NB4 (cell line): Measurements from ENCODE around the gene EIF4G3.

Source experiments
- MYC ChIP-seq: IDR thresholded peaks from 2 replicates; pipeline ENCODE4 v1.6.1; 2011; ENCODE audit warnings: low read depth, low read length
- POLR2A ChIP-seq: IDR thresholded peaks from 2 replicates; pipeline ENCODE4 v1.6.1; 2011; ENCODE audit warnings: mild to moderate bottlenecking; ENCODE audit not compliant: insufficient read length; ENCODE audit errors: extremely low read depth
- TF ChIP-seq, protein P1 (sequence below): IDR thresholded peaks from one replicate; pipeline ENCODE4 v1.5.1; 2012; ENCODE audit warnings: low read depth, low read length
- TF ChIP-seq, protein P2 (sequence below): IDR thresholded peaks from 2 replicates; pipeline ENCODE4 v1.6.1; 2011; ENCODE audit warnings: low read depth, low read length

DNA sequence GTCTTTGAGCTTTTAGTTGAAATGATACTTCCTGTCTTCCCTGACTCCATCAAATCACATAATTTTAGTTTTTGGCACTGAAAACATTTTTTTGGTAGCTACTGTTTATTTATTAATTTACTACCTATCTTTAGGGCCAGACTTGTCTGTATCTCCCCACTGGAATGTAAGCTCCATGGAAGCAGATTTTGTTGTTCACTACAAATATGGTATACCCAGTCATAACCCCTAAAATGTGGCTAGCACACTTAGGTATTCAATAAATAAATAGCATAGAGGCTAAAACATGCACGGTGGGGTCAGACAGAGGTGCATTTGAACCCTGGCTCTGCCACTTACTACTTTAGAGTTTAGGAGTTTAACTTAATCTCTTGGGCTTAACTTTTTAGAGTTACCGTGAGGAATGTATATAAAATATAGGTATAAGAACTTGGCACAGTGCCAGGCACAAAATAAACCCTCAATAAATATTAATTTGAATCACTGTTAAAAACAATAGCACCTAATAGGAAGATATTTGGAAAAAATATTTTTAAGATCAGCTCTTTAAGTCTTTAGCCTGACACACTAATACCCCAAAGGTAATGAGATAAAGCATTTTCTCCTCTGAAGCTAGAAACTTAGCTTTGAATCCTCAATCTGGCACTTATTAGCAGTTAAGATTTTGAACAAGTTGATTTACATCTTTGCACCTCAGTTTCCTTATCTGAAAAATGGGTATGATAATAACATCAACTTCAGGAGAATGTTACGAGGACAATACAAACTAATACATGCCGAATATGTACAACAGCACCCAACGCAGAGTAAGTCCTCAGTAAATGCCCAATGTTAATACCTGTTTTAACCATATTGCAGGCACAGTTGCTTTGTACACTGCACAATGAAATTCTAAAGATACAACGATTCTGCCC lies 330.0 kb downstream of the EIF4G3 start:
- TF ChIP-seq, protein P1, sequence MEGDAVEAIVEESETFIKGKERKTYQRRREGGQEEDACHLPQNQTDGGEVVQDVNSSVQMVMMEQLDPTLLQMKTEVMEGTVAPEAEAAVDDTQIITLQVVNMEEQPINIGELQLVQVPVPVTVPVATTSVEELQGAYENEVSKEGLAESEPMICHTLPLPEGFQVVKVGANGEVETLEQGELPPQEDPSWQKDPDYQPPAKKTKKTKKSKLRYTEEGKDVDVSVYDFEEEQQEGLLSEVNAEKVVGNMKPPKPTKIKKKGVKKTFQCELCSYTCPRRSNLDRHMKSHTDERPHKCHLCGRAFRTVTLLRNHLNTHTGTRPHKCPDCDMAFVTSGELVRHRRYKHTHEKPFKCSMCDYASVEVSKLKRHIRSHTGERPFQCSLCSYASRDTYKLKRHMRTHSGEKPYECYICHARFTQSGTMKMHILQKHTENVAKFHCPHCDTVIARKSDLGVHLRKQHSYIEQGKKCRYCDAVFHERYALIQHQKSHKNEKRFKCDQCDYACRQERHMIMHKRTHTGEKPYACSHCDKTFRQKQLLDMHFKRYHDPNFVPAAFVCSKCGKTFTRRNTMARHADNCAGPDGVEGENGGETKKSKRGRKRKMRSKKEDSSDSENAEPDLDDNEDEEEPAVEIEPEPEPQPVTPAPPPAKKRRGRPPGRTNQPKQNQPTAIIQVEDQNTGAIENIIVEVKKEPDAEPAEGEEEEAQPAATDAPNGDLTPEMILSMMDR: no peak
- TF ChIP-seq POLR2A (no peak), MYC (no peak)
- TF ChIP-seq, protein P2, sequence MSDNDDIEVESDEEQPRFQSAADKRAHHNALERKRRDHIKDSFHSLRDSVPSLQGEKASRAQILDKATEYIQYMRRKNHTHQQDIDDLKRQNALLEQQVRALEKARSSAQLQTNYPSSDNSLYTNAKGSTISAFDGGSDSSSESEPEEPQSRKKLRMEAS: no peak
